Transverse colon (tissue), 4 donors: Measurements from ENCODE around the gene DIP2A.

Experiments used
- CTCF ChIP-seq, 5 experiments: fragments of 200-600 bp in 3 of 5; fragments of 450-650 bp in 2 of 5; sonication (generic) in 3 of 5; IDR thresholded peaks; 1 replicate in 2 of 5; 2 replicates in 3 of 5; pipeline ENCODE4 v1.5.1; 2016 to 2017; ENCODE audit warnings: antibody characterized with exemption in 5 of 5, inconsistent platforms in 3 of 5, mild to moderate bottlenecking in 2 of 5, moderate library complexity in 1 of 5
- EP300 ChIP-seq: sonication (generic); formaldehyde crosslinking; IDR thresholded peaks from one replicate; pipeline ENCODE4 v1.6.1; 2017; ENCODE audit warnings: antibody characterized with exemption, low read depth
- POLR2A ChIP-seq: fragments of 450-650 bp; IDR thresholded peaks from one replicate; pipeline ENCODE4 v1.6.1; 2016; ENCODE audit warnings: antibody characterized with exemption, mild to moderate bottlenecking, moderate library complexity
- POLR2AphosphoS5 ChIP-seq, 3 donors: sonication (generic); formaldehyde crosslinking; IDR thresholded peaks; one replicate each; pipeline ENCODE4 v1.6.1; 2016; ENCODE audit warnings: antibody characterized with exemption in 3 of 3

GRCh38 chr21:46594276-46594675, 135.6 kb downstream of the DIP2A start:
- TF ChIP-seq POLR2A, result no peak
- no peak for TF ChIP-seq CTCF (IDR thresholded peaks at IDR 0.05)
- no peak for TF ChIP-seq EP300
- no peak for TF ChIP-seq POLR2AphosphoS5 (IDR thresholded peaks at IDR 0.05)
